A549 (cell line): ENCODE data around the gene MIS18A.

Source experiments
- CTCF ChIP-seq: fragments of >200 bp; sonication (Bioruptor Twin); formaldehyde crosslinking; IDR thresholded peaks from 3 replicates; pipeline ENCODE4 v1.5.1; 2016
- ELK1 ChIP-seq: fragments of 150-350 bp; IDR thresholded peaks from 2 replicates; pipeline ENCODE4 v1.6.1; 2014; ENCODE audit warnings: low read depth, mild to moderate bottlenecking, low read length
- JUN ChIP-seq, 2 experiments: fragments of >200 bp; sonication (Bioruptor Twin); formaldehyde crosslinking; IDR thresholded peaks; 2 replicates in 1 of 2; 3 replicates in 1 of 2; pipeline ENCODE4 v1.6.1; 2016 to 2017
- PBX3 ChIP-seq: IDR thresholded peaks from 2 replicates; pipeline ENCODE4 v1.6.1; 2012
- RCOR1 ChIP-seq: fragments of 150-350 bp; IDR thresholded peaks from 2 replicates; pipeline ENCODE4 v1.6.1; 2014; ENCODE audit warnings: antibody characterized with exemption, low read length, low read depth
- USF2 ChIP-seq: fragments of 450-650 bp; IDR thresholded peaks from 2 replicates; pipeline ENCODE4 v1.6.1; 2014; ENCODE audit warnings: antibody characterized with exemption

GRCh38 chr21:32278103-32278502 is 746 bp downstream of the MIS18A start:
- TF ChIP-seq CTCF = no peak
- TF ChIP-seq USF2 = no peak
- no peak for TF ChIP-seq JUN (IDR thresholded peaks at IDR 0.05)
- TF ChIP-seq PBX3 = no peak
- TF ChIP-seq RCOR1 = no peak
- no peak for TF ChIP-seq ELK1
